GM12872 (cell line): ENCODE results near the gene ASMTL.

Source experiments
- CTCF ChIP-seq: IDR thresholded peaks from 3 replicates; pipeline ENCODE4 v1.5.1; 2011; ENCODE audit warnings: low read depth, mild to moderate bottlenecking, low read length, moderate library complexity; ENCODE audit not compliant: insufficient read depth

The ASMTL gene

GRCh38 chrX:1394731-1395501 lies 57.8 kb downstream of the ASMTL start:
- no peak for TF ChIP-seq CTCF

GRCh38 chrX:1393871-1394615 lies 58.7 kb downstream of the ASMTL start:
- TF ChIP-seq CTCF = no peak

- TF ChIP-seq CTCF = no peak
Measured at GRCh38 chrX:1392376-1393068, 60.2 kb downstream of the ASMTL start.

- TF ChIP-seq CTCF = 0 out of 3 replicates have a peak, but pooled peaks have one; percentile 10
Measured at GRCh38 chrX:1391707-1392375, 60.9 kb downstream of the ASMTL start, which contains the start of gene SLC25A6. Gene SLC25A6, minus strand, starts transcription at chrX:1392113. Its CDS starts 104 bp downstream, at chrX:1392009.

- TF ChIP-seq CTCF = no peak
Measured at GRCh38 chrX:1391370-1391706, 61.4 kb downstream of the ASMTL start.

- TF ChIP-seq CTCF = no peak
Measured at GRCh38 chrX:1390621-1391369, 61.9 kb downstream of the ASMTL start.
